HG03521 (cell line): ENCODE results near the gene BANP.
"Not testable (repeated sequence)": the region's sequence is repeated elsewhere in the genome, so short reads cannot be mapped to it uniquely, and the experiment has no call there.

Source experiments
- ATAC-seq: cut with Tn5 transposase; IDR thresholded peaks from one replicate; pipeline ENCODE4 v1.9.1; 2021; ENCODE audit warnings: mild to moderate bottlenecking, moderate library complexity; ENCODE audit not compliant: unreplicated experiment

Gene BANP

GRCh38 chr16:87990254-87990653 is 39.0 kb downstream of the BANP start:
- not testable (repeated sequence) for ATAC-seq

GRCh38 chr16:87992142-87992541 is 40.9 kb downstream of the BANP start:
- ATAC-seq = not testable (repeated sequence)

- no peak for ATAC-seq
Measured at GRCh38 chr16:87993901-87994300, 42.7 kb downstream of the BANP start.

GRCh38 chr16:87995644-87996043 is 44.4 kb downstream of the BANP start:
- no peak for ATAC-seq

GRCh38 chr16:87996962-87997880 is 46.0 kb downstream of the BANP start:
- ATAC-seq = no peak

- ATAC-seq = not testable (repeated sequence)
Measured at GRCh38 chr16:87998184-87998793, 47.1 kb downstream of the BANP start.

- not testable (repeated sequence) for ATAC-seq
Measured at GRCh38 chr16:87998992-87999391, 47.8 kb downstream of the BANP start.

- ATAC-seq = no peak
Measured at GRCh38 chr16:88002211-88002610, 51.0 kb downstream of the BANP start.

GRCh38 chr16:88002749-88003148 is 51.5 kb downstream of the BANP start:
- ATAC-seq = no peak

- ATAC-seq = no peak
Measured at GRCh38 chr16:88003316-88003715, 52.1 kb downstream of the BANP start.

GRCh38 chr16:88003736-88004135 is 52.5 kb downstream of the BANP start:
- no peak for ATAC-seq

- ATAC-seq = no peak
Measured at GRCh38 chr16:88004391-88004790, 53.2 kb downstream of the BANP start.

GRCh38 chr16:88005181-88005581 is 53.9 kb downstream of the BANP start:
- no peak for ATAC-seq

- ATAC-seq = no peak
Measured at GRCh38 chr16:88005968-88006367, 54.7 kb downstream of the BANP start.

GRCh38 chr16:88007321-88007731 is 56.1 kb downstream of the BANP start:
- ATAC-seq = no peak

GRCh38 chr16:88008840-88009239 is 57.6 kb downstream of the BANP start:
- no peak for ATAC-seq

- ATAC-seq = no peak
Measured at GRCh38 chr16:88009563-88010342, 58.5 kb downstream of the BANP start.

GRCh38 chr16:88010343-88010967 is 59.2 kb downstream of the BANP start:
- no peak for ATAC-seq

- ATAC-seq = no peak
Measured at GRCh38 chr16:88010968-88011483, 59.8 kb downstream of the BANP start.

- ATAC-seq = no peak
Measured at GRCh38 chr16:88012360-88012759, 61.1 kb downstream of the BANP start.
